EL (cell line): ENCODE measurements around the gene MYOM1.
"Not testable (repeated sequence)": the region's sequence is repeated elsewhere in the genome, so short reads cannot be mapped to it uniquely, and the experiment has no call there.

Source experiments
- DNase-seq: peaks from one replicate; pipeline ENCODE4 v3.0.0-alpha.2; 2016

Gene MYOM1

DNA sequence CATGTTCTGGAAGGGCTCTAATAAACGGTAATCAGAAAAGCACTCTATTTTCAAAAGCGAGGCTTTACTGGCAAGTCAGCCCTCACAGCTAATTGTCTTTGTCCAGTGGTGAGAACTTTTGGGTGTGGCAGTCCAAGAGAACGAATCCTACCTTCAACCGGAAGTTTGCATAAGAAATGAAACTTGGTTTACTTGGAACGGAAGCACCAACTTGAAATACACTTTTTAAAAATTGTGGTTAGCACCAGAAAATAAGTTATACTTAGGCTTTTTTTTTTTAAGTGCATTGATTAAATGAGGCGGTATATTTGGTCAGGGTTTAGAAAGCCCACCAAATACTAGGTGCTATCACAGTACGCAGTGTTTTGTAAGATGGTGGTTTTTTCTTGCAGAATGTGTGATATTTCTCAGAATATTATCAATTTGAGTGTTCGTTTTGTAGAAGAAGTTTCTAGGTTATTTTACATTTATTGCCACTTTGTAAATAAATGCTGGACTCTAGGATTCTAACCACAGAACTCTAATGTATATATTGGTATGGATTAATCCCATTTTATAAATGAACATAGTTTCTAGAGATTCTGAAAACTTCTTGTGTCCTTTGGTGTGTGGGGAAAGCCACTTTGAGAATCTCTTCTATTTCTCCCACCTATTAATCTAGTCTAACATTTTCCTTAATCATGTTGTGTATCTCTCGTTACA, 29.0 kb upstream of the MYOM1 start:
- peak; percentile 64 for DNase-seq

DNA sequence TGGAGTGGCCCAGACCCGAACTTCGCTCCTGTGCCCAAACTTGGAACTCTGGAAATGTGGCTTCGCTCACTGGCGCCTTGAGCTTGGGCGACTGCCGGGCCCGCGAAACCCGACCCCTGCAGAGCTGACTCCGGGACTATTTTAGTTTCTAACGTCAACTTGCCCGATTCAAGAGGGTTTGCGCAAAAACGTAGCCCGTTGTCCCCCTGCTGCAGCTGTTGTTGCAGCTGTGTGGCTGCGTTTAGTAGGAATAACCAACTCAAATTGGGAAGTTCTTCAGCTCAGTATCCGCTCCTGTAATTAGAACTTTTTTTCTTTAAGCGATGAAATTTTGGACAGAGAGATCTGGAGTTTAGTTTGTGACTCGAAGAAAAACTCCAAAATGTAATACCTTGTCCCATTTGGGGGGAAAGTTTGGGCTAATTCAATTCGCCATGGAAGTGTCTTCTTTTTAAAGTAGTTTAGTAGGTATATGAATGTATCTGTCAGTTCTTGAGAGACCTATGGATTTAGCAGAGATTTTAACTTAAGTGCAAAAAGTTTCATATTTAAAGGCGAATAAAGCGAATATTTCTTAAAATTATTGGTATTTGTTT, 28.4 kb upstream of the MYOM1 start:
- DNase-seq, result no peak

DNA sequence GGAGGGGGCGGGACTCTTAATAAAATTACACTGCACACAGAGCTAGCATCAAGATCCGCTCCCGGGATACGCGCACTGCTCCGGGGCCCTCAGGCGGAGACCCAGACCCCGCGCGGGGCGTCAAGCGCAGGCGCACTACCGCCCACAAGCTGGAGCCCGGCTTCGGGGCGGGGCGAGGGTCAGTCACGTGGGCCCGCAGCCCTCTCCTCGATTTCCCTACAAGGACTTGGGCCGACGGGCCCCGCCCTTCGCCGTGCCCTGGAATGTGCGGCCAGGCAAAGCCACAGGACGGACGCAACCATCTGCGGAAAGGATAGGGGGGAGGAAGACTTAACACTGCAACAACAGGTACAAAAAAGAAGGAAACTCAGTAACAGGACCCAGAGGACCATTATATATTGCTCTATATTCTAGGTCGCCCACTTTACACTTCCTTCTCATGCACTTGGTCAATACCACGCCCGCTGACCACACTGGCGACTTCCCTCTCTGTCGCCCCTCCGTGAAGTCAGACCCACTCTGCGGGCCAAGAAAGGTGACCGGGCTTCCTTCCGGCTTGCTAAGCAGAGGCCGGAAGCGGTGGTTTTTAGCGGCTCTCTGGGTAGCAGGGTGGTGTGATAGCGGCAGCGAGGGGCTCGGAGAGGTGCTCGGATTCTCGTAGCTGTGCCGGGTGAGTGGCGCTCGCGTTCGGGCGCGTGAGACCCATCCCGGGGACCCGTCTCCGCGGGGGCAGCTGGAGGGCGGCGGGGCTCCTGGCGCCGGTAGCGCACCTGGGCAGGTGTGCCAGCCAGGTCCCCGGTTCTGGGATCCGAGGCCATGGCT, 27.7 kb upstream of the MYOM1 start, which contains the start of gene MYL12A:
Gene MYL12A, plus strand, starts transcription at position 562 of the 822 bp plus-strand sequence. CDS start 5,447 bp downstream, outside the sequence.
- peak; percentile 98 for DNase-seq

DNA sequence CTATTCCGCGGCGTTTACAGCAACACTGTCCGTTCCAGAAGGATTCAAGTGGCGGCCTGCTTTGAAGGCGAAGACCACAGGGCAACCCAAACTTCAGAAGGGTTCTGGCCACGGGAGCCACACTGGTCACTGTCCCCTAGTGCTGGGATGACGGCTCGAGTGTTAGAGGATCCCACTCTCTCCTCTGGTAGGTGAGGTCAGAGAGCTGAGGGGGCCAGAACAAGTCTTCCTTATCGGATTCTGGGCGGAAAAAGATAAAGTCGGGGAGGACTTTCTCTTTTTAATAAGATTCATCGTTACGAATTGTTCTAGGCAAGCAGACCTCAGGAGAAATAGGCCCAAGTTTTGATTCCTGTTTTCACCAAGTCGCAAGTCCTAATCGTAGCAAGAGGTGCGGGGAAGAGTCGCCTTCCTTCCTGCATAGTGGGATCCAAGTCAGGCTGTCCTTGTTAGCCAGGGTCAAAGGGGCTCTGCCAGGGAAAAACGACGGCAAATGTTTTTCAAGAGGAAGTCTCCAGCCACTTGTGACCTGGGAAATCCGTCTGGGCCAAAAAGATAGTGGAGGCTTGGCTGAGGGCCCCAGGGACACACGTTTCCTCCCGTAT, 27.0 kb upstream of the MYOM1 start:
- no peak for DNase-seq

DNA sequence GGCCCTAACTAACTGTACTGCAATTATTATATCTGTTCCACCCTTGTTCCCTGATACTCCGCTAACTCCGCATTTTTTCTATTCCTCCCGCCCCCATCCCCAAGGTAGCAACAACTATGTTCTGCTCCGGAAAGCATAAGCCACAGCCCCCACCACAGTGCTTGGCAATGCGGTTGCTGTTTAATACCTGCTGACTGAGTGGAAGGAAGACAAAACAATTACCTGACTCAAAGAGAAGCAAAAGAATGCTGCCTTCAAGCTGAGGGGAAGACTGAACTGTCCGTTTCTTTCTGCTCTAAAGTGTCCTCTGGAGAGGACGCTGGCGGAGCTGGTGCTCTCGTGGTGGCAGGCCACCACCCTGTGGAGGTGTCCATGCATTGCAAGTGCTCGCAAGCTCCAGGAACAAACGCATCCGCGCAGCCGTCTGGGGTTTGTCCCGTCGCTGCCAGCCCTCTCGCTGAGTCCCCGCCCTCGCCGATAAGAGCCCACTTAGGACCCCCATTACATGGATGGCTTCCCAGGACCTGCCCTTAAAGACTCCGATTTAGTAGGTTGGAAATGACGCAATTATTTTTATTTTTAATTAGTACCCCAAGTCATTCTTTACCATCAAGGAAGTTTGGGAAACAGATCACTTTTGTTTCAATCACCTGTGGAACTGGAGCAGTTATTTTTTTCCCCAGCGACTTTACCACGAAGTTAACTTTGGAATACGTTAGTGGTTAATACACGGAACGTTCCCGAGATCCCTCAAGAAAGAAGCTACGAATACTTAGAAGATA, 26.3 kb upstream of the MYOM1 start:
- peak; percentile 88 for DNase-seq

DNA sequence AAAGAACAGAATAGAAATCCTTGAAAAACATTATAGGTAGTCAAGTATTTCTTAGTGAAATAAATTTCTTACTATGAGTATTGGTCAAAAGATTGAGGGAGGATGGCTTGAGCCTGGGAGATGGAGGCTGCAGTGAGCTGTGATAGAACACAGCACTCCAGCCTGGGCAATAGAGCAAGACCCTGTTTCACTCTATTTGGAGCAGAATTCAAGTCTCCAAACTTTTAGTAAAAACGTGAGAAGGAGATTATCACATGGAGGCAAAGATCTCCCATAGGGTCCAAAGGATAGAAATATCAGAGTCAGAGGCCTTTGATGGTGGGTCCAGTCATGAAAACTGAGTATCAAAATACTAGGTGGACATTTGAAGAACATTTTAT, 25.4 kb upstream of the MYOM1 start:
- no peak for DNase-seq

DNA sequence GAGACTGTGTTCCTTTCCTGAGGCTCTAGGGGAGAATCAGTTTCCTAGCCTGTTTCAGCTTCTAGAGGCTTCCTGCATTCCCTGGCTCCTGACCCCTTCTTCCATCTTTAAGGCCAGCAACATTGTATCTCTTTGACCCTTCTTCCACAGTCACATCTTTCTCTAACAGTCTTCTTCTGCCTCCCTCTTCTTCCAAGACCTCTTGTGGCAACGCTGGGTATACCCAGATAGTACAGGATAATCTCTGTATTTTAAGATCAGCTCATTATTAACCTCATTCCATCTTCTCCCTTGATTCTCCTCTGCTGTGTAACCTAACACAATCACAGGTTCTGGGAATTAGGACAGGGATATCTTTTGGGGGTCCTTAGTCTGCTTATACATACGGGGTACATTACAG, 19.0 kb upstream of the MYOM1 start:
- no peak for DNase-seq

DNA sequence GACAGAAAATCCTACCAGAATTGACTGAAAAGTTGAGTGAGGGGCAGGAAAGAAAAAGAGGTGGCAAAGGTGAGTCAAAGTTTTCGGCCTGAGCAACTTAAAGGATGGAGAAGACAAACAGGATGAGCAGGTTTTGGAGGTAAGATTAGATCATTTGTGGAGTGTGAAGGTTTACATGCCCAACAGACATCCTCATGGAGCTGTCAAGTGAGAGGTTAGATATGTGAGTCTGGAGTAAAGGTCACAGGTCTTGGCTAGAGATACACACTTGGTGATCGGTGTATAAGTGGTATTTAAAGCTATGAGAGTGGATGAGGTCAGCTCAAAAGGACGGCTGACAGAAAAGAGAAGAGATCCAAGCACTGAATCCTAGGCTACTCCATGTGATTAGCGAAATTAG, 16.7 kb upstream of the MYOM1 start:
- DNase-seq, result no peak

DNA sequence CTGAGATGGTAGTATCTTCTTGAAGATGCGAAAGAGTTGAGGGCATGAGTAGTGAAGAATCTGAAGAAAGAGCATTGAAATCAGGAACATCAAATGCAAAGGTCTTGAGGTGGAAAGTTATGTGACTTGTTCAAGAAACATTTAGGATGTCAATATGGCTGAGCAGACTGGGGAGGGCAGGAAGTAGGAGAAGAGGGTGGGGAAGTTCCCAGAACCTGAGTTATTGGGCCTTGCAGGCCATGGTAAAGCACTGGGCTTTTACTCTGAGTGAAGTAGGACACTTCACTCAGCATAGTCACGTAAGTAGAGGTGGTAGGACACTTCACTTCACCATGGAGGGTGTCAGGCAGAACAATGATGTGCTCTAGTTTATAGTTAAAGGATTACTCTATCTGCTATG, 16.1 kb upstream of the MYOM1 start:
- no peak for DNase-seq

DNA sequence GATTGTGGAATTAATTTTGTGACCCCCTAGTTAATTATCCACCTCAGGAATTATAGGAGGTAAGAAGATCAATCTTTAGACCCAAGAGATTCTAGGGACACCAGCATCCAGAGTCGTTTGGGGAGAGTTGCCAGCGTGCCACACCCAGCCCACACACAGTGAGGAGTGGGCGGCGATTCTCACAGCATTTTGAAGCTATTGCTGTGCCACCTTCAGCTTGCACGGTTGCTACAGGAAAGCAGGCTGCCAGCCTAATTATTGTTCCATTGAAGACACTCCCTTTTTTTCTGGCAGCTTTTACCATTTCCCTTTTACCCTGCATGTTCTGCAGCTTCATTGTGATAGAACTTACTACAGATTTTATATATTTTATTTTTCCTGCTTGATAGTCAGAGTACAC, 14.7 kb upstream of the MYOM1 start:
- no peak for DNase-seq

DNA sequence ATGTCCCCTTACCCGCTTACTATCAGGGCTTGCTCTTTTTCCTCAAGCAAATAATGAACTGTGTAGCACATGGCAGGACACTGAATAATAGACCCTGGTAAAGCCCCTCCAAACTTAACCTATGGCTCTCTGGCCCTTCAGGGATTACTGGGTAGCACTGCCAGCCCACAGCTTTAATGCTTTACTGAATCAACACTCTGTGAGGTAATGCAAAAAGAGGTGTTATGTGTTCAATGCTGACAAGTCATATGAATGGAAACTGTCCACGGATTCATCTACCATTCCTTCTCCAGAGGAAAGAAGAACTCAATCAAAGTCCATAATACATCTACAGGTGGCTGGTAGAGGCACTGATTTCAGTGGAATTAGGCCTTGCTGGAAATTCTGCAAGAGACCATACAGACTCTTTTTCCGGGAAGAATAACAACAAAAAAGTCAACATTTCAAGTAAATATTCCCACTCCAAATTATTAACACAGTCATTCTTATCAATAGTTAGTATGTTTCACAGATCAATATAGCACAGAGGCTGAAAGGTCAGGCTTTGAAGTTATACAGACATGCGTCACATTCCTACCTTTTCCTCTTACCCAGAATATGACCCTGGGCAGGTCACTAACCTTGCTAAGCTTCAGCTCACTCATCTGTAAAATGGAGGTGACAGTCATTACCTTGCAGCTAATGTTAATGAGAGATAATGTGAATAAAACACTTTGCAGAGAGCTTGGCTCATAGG, 13.8 kb upstream of the MYOM1 start:
- no peak for DNase-seq

DNA sequence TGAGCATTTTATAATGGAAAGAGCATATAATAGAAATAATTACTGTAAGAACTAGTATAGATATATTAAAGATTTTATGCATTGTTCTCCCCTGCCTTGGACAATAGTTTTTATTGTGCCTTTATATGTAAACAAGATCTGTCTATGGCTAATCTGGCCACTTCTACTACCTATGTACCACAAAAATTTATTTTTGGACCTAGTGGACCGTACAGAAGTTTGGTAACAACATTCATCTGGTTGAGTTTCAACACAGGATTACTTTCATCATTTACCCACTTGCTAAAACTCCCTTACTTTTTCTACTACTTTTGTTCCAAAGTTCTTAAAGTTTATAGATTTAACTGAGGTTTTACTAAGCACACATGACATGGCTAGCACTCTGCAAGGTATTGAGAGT, 13.2 kb upstream of the MYOM1 start:
- DNase-seq, result no peak

DNA sequence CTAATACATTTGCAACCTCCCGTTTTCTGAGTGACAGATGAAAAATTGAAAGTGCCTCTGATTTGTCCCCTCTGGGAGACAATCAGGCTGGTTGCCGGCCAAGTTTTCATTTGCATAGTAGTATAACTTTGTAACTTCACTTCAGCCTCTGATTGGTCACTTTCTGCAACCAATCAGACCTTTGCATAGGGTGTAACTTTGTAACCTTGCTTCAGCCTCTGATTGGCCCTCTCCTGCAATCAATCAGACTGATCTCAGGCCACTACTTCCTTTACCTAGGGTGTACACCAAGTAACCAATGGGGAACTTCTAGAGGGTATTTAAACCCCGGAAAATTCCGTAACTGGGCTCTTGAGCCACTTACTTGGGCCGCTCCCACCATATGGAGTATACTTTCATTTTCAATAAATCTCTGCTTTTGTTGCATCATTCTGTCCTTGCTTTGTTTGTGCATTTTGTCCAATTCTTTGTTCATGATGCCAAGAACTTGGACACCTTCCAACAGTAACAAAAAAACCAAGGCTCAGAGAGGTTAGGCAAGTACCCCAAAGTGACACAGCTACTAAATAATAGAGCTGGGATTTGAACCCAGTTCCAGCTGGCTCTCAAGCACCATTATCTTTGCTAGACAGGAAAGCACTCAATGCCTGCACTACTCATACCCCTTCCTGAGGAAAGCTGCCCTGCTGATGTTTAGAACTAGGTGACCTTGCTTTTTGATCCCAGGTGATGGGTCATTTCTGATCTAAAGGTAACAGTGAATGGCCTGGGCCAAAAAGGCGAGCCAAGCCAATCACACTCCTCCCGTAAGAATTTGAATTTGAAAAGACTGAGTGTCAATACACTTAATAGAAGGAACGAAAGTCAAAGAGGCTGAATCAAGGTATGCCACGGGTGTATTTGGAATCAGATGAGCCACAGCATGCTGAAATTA, 10.9 kb upstream of the MYOM1 start:
- DNase-seq, result peak; percentile 33

DNA sequence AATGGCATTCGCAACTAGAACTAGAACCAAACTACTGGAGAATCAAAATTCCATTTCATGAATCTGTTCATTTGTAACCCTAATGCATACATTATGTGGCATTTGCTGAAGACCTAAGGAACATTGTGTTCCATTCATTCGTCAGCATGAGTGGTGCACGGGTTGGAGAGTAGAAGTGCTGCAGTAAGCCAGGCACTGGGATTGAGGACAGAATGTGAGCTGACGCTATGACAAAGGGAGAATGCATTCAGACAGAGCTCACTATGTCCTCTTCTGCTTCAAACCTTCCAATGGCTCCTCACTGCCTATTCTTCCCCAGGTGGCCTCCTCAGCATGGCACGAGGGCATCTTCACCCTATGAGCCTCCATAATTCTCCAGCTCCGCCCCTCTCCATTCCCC, 6.3 kb upstream of the MYOM1 start:
- no peak for DNase-seq

DNA sequence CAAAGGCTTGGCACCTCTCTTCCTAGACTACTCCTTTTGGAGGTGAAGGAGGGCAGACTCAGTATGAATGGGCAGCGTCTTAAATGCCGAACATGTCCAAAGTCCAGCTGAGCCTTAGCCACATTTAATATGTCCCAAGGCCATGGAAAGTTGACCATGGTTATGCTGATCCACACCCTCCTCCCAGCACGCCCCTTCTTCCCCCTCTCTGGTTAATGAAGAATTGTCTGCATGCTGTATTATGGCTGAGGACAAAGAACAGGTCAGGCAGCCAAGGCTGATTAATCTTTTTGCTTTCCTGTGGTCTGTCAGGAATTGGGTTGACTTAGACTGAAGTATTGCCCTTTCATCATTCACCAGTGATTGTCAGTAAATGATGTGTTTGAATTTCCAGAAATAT, 5.8 kb upstream of the MYOM1 start:
- no peak for DNase-seq

DNA sequence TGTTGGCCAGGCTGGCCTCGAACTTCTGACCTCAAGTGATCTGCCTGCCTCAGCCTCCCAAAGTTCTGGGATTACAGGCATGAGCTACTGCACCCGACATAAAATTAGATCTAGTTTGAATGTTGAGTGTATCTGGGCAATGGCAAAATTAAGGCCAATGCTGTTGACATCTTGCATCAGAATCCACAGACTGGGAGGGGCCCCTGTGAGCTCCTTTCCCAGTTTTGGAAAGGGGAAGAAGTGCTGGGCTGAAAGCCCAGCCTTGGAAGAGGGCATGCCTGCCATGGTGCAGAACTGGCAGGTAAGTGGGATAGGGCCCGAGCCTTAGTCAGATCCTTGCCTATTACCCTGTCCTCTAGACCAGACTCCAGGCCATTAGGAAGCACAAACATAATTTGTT, 4.5 kb upstream of the MYOM1 start:
- no peak for DNase-seq

DNA sequence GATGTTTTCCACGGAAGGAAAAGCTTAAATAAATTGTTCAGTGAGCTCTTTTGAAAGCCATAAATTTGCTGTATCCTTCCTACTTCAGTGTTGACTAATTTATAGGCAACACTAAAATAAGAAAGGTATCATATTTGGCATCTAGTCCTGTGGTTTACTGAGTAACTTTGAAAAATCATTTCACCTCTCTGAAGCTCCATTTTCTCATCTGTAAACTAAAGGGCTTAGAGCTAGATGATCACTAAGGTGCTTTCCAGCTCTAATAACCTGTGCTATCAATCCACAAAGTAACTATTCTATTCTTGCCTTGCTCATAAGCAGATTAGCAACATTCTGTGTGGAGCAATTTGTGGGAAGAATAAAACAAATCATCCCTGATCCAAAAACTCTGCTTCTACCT, 3.6 kb upstream of the MYOM1 start:
- DNase-seq, result no peak

DNA sequence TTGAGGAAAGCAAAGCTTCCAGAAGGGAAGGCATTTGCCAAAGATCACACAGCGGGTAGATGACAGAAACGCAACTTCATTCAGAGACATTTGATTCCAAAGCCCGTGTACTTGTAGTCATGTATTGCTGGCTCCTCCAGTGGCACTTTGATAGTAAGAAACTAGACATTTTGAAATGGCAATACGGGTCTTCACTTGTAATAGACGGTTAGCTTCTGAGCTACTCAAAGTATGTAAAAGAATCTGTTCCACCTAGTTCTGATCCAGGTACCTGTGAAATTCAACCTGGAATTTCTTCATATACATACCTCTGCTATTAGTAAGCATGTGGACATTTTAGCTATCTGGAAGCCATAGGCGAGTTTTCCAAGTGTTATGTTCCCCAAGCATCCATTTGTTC, 1.7 kb upstream of the MYOM1 start:
- DNase-seq, result no peak

DNA sequence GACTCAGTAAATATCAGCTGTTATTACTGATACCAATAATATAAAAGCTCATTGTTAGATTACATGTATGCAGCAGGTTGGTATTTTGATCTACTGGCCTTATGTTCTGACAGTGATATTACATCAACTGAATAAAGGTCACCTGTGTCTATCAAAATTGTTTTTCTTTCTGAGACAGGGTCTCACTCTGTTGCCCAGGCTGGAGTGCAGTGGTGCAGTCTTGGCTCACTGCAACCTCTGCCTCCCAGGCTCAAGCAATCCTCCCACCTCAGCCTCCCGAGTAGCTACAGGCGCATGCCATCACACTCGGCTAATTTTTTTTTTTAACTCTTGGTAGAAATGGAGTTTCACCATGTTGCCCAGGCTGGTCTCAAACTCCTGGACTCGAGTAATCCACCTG, 1.1 kb upstream of the MYOM1 start:
- not testable (repeated sequence) for DNase-seq

DNA sequence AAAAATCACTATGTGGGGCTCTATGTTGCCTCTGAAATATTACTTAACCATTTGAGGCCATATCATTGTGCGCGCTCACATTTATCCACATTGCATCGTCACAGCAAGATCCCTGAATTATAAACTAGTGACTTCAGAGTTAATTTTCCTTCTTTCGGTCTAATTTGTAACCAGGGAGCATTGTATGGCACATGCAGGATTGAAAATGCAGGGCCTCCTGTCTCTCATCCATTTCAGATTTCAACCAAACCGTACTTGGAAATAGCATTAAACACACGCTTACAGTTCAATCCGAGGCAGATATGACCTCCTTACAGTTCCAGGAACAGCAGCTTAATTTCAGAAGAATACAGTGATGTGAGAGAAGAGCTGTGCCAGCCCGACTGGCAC, 532 bp downstream of the MYOM1 start:
- no peak for DNase-seq

DNA sequence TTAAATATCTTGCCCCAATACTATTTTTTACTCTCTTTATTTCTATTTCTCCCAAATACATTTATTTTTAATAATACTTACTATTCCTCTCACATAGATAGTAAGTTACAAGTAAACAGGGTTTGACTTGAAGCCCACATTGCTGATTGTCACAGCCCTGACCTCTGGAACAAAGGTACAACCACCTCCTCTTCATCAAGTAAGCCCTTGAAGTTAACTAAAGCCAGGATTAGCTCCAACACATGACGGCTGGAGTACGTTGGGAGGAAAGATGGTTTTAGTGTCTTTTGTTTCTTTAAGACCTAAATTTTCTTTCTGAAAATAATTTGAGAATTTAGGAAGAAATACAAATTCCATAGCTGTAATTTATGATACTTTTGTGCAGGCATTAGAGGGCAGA, 949 bp downstream of the MYOM1 start:
- DNase-seq, result no peak
